Liver (tissue), 3 donors: Measurements from ENCODE around the gene TCF7L2.

ENCODE experiments used
- EGR1 ChIP-seq, 2 donors: IDR thresholded peaks; 2 replicates each; pipeline ENCODE4 v1.6.1; 2016 to 2018; ENCODE audit warnings: antibody characterized with exemption in 2 of 2, low read depth in 2 of 2
- FOXA1 ChIP-seq: IDR thresholded peaks from 2 replicates; pipeline ENCODE4 v1.6.1; 2016; ENCODE audit warnings: antibody characterized with exemption
- GABPA ChIP-seq, 2 donors: IDR thresholded peaks in 1 of 2; conservative IDR thresholded peaks in 1 of 2; 2 replicates each; pipeline ENCODE4 v1.6.1; 2016; ENCODE audit warnings: antibody characterized with exemption in 2 of 2, mild to moderate bottlenecking in 1 of 2, moderate library complexity in 1 of 2
- HNF4G ChIP-seq: IDR thresholded peaks from 2 replicates; pipeline ENCODE4 v1.6.1; 2016; ENCODE audit warnings: antibody characterized with exemption
- NR2F2 ChIP-seq: IDR thresholded peaks from 2 replicates; pipeline ENCODE4 v1.6.1; 2016; ENCODE audit warnings: antibody characterized with exemption
- RAD21 ChIP-seq, 2 donors: IDR thresholded peaks; 2 replicates each; pipeline ENCODE4 v1.6.1; 2016; ENCODE audit warnings: antibody characterized with exemption in 2 of 2, mild to moderate bottlenecking in 2 of 2
- TAF1 ChIP-seq: conservative IDR thresholded peaks from 2 replicates; pipeline ENCODE4 v1.6.1; 2016; ENCODE audit warnings: antibody characterized with exemption, mild to moderate bottlenecking
- TF ChIP-seq, protein P1 (sequence below): IDR thresholded peaks from 2 replicates; pipeline ENCODE4 v1.6.1; 2016; ENCODE audit warnings: antibody characterized with exemption
- TF ChIP-seq, protein P2 (sequence below): fragments of 150-350 bp; IDR thresholded peaks from 2 replicates; pipeline ENCODE4 v1.5.1; 2017; ENCODE audit warnings: improper control_type of control experiment, low read depth, low read length; ENCODE audit not compliant: missing input control
- TF ChIP-seq, protein P3 (sequence below): IDR thresholded peaks from 2 replicates; pipeline ENCODE4 v1.6.1; 2016; ENCODE audit warnings: antibody characterized with exemption
- TF ChIP-seq, protein P4 (sequence below): IDR thresholded peaks from 2 replicates; pipeline ENCODE4 v1.6.1; 2016; ENCODE audit warnings: antibody characterized with exemption
- donor health status: healthy.
- donor health status: healthy.

DNA sequence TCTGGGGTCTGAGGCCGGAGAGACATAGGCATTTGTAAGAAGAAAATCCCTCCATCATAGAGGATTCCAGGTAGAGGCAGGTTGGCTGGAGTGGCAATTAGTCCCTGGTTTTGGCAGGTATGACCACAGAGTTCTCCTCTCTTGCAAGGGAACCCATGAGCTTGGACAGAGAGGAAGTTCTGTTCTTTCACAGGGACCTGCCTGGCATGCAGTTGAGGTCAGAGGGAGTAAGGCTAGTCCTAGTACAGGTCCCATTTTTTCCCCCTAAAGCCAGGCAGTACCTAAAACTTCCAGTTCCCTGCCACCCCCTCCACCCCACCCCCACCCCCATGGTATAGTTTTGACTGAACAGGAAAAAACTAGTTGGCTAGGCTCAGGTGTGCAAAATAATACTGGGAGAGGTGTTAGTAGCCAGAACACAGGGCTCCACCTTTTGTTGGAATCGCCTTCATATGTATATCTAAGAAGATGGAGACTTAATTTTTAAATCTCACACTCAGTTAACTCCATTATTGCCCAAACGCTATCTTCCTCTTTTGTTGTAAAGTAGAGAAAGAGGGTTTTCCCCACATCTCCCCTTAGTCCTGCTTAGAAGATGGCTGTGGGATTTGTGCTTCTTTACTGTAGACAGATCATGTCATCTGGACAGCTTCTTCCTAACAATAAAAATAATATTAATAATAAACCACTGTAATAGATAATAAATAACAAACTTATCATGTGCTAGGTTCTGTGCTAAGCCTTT lies 188.1 kb downstream of the TCF7L2 start:
- TF ChIP-seq, protein P1, sequence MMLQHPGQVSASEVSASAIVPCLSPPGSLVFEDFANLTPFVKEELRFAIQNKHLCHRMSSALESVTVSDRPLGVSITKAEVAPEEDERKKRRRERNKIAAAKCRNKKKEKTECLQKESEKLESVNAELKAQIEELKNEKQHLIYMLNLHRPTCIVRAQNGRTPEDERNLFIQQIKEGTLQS: no peak
- TF ChIP-seq, protein P2, sequence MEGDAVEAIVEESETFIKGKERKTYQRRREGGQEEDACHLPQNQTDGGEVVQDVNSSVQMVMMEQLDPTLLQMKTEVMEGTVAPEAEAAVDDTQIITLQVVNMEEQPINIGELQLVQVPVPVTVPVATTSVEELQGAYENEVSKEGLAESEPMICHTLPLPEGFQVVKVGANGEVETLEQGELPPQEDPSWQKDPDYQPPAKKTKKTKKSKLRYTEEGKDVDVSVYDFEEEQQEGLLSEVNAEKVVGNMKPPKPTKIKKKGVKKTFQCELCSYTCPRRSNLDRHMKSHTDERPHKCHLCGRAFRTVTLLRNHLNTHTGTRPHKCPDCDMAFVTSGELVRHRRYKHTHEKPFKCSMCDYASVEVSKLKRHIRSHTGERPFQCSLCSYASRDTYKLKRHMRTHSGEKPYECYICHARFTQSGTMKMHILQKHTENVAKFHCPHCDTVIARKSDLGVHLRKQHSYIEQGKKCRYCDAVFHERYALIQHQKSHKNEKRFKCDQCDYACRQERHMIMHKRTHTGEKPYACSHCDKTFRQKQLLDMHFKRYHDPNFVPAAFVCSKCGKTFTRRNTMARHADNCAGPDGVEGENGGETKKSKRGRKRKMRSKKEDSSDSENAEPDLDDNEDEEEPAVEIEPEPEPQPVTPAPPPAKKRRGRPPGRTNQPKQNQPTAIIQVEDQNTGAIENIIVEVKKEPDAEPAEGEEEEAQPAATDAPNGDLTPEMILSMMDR: no peak
- TF ChIP-seq FOXA1 (no peak), EGR1 (IDR thresholded peaks at IDR 0.05; ENCODE audit: low read depth in 2 of 2) (no peak), RAD21 (IDR thresholded peaks at IDR 0.05) (no peak), GABPA (IDR thresholded peaks at IDR 0.05 in 1 of 2, conservative IDR thresholded peaks at IDR 0.05 in 1 of 2) (no peak), NR2F2 (no peak), TAF1 (no peak), HNF4G (no peak)
- TF ChIP-seq, protein P3, sequence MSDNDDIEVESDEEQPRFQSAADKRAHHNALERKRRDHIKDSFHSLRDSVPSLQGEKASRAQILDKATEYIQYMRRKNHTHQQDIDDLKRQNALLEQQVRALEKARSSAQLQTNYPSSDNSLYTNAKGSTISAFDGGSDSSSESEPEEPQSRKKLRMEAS: no peak
- TF ChIP-seq, protein P4, sequence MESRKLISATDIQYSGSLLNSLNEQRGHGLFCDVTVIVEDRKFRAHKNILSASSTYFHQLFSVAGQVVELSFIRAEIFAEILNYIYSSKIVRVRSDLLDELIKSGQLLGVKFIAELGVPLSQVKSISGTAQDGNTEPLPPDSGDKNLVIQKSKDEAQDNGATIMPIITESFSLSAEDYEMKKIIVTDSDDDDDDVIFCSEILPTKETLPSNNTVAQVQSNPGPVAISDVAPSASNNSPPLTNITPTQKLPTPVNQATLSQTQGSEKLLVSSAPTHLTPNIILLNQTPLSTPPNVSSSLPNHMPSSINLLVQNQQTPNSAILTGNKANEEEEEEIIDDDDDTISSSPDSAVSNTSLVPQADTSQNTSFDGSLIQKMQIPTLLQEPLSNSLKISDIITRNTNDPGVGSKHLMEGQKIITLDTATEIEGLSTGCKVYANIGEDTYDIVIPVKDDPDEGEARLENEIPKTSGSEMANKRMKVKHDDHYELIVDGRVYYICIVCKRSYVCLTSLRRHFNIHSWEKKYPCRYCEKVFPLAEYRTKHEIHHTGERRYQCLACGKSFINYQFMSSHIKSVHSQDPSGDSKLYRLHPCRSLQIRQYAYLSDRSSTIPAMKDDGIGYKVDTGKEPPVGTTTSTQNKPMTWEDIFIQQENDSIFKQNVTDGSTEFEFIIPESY: no peak
